Calu3 (cell line): ENCODE data around the gene TPBGL. TPM values are rescaled to one million over a fixed set of nuclear protein-coding genes. Genes with fewer than 3 reads are reported as not detected.
A peak's percentile ranks its signal among the peaks of the same experiment; 100 is the strongest.

Experiments used
- Bru-seq: library from RNA; stranded (reverse); fragments of 400-500 nt; gene quantifications from one replicate; lab custom pipeline; 2021; lab: Mats Ljungman, UMichigan
- BruChase-seq, 2 experiments: library from RNA; stranded (reverse); fragments of 400-500 nt; gene quantifications; one replicate each; lab custom pipeline; 2021; lab: Mats Ljungman, UMichigan
- BruUV-seq: library from RNA; stranded (reverse); fragments of 400-500 nt; replicated peaks from 2 replicates; lab custom pipeline; 2021; lab: Mats Ljungman, UMichigan
- CTCF ChIA-PET: fragments of 300-600 bp; sonication (Branson Sonifier 250); formaldehyde crosslinking; loops from one replicate; lab custom pipeline; 2022; ENCODE audit warnings: antibody characterized with exemption; lab: Charles Lee
- DNase-seq: peaks from one replicate; pipeline ENCODE4 v3.0.0; 2022
- H3K27ac Mint-ChIP-seq: one replicate; pipeline ENCODE4 v1.8.0; 2022; ENCODE audit warnings: mixed read lengths; ENCODE audit not compliant: unreplicated experiment
- H3K27me3 Mint-ChIP-seq: one replicate; pipeline ENCODE4 v1.8.0; 2022; ENCODE audit warnings: mixed read lengths; ENCODE audit not compliant: unreplicated experiment
- H3K36me3 Mint-ChIP-seq: one replicate; pipeline ENCODE4 v1.8.0; 2022; ENCODE audit warnings: mild to moderate bottlenecking, moderate library complexity, mixed read lengths; ENCODE audit not compliant: insufficient read depth, unreplicated experiment
- H3K4me1 Mint-ChIP-seq: one replicate; pipeline ENCODE4 v1.8.0; 2022; ENCODE audit warnings: mild to moderate bottlenecking, low read depth, mixed read lengths; ENCODE audit not compliant: unreplicated experiment
- H3K4me3 Mint-ChIP-seq: one replicate; pipeline ENCODE4 v1.8.0; 2022; ENCODE audit warnings: mild to moderate bottlenecking, low read depth, moderate library complexity, mixed read lengths; ENCODE audit not compliant: unreplicated experiment
- H3K9me3 Mint-ChIP-seq: one replicate; pipeline ENCODE4 v1.8.0; 2022; ENCODE audit warnings: low read depth, mixed read lengths; ENCODE audit not compliant: unreplicated experiment
- CTCF ChIP-seq: fragments of 200-600 bp; IDR thresholded peaks from one replicate; pipeline ENCODE4 v1.8.0; 2022; ENCODE audit warnings: antibody characterized with exemption; ENCODE audit not compliant: unreplicated experiment
- intact Hi-C: fragments of 100-400 bp; cut with micrococcal nuclease; formaldehyde crosslinking; loops from one replicate; pipeline ENCODE4 v1.10.0; 2022; ENCODE audit not compliant: unreplicated experiment
- long read RNA-seq: library from polyadenylated mRNA; stranded (forward); transcript quantifications from one replicate; pipeline ENCODE4 v2.0.0, GENCODE V29; 2022
- total RNA-seq: library from RNA; stranded (reverse); gene quantifications from 2 replicates; pipeline ENCODE4 v1.2.3, GENCODE V29; 2022

Gene TPBGL
- not detected in 2 replicates for total RNA-seq
- not detected for Bru-seq, nascent RNA
- not detected for BruChase-seq, experiment 1, labeled RNA remaining after a 6-hour chase
- not detected for BruChase-seq, experiment 2, labeled RNA remaining after a 2-hour chase
- long read RNA-seq, partial matches to known transcripts: 0 of 1 reads
- long read RNA-seq, other reads (novel, unspliced or antisense): 0 of 1 reads

GRCh38 chr11:75240311-75241035, at the start of gene TPBGL:
TSS of gene TPBGL (plus strand) at chr11:75240774. CDS start at chr11:75241050, 276 bp downstream.
- H3K27ac Mint-ChIP-seq: no peak within 1 kb of the TSS
- H3K36me3 Mint-ChIP-seq: peaks cover 9% of the 10 kb centered on the region
- DNase-seq: peak; percentile 18
- H3K27me3 Mint-ChIP-seq: peaks cover 90% of the 10 kb centered on the region
- intact Hi-C loops: no loop called here
- H3K4me3 Mint-ChIP-seq: peak within 1 kb of the TSS; percentile 66
- CTCF ChIA-PET: interaction anchor here (0.8 to 1.1 kb wide), 4 partner anchors 8 to 218 kb away, joined by 3 to 5 read pairs (median 4); no protein-coding TSS in a partner anchor
- no peaks in the 10 kb centered on the region for H3K4me1 Mint-ChIP-seq
- no TSS peak for BruUV-seq
- no peaks in the 10 kb centered on the region for H3K9me3 Mint-ChIP-seq
- no peak for TF ChIP-seq CTCF

GRCh38 chr11:75191330-75191717, 49.2 kb upstream of the TPBGL start:
- CTCF ChIA-PET: no interaction called here
- Mint-ChIP-seq H3K27ac (no peak overlapping the region), H3K36me3 (no peaks in the 10 kb centered on the region), H3K4me3 (no peak overlapping the region), H3K4me1 (no peaks in the 10 kb centered on the region), H3K27me3 (peaks cover 46% of the 10 kb centered on the region), H3K9me3 (no peaks in the 10 kb centered on the region)
- intact Hi-C loops: no loop called here
- no peak for TF ChIP-seq CTCF
- no peak for DNase-seq
- no TSS peak for BruUV-seq

- no peak overlapping the region for H3K27ac Mint-ChIP-seq
- DNase-seq: no peak
- CTCF ChIA-PET: no interaction called here
- no peak for TF ChIP-seq CTCF
- H3K27me3 Mint-ChIP-seq: peaks cover 59% of the 10 kb centered on the region
- BruUV-seq: no TSS peak
- no peaks in the 10 kb centered on the region for H3K36me3 Mint-ChIP-seq
- H3K4me1 Mint-ChIP-seq: no peaks in the 10 kb centered on the region
- H3K4me3 Mint-ChIP-seq: no peak overlapping the region
- intact Hi-C loops: no loop called here
- no peaks in the 10 kb centered on the region for H3K9me3 Mint-ChIP-seq
Measured at GRCh38 chr11:75193271-75193670, 47.3 kb upstream of the TPBGL start.

GRCh38 chr11:75193711-75194110, 46.9 kb upstream of the TPBGL start:
- CTCF ChIA-PET: interaction anchor here (1.0 to 1.3 kb wide), 2 partner anchors 11 to 19 kb away, joined by 3 read pairs; no protein-coding TSS in a partner anchor
- H3K27ac Mint-ChIP-seq: no peak overlapping the region
- no peak for TF ChIP-seq CTCF
- intact Hi-C loops: no loop called here
- H3K4me1 Mint-ChIP-seq: no peaks in the 10 kb centered on the region
- DNase-seq: no peak
- no peaks in the 10 kb centered on the region for H3K36me3 Mint-ChIP-seq
- BruUV-seq: no TSS peak
- H3K4me3 Mint-ChIP-seq: no peak overlapping the region
- H3K9me3 Mint-ChIP-seq: no peaks in the 10 kb centered on the region
- peaks cover 63% of the 10 kb centered on the region for H3K27me3 Mint-ChIP-seq
